Neuronal stem cell (in vitro differentiated cells): ENCODE measurements around the gene PNRC2.

ENCODE experiments used
- DNase-seq: peaks from one replicate; pipeline ENCODE4 v3.0.0-alpha.2; 2013; ENCODE audit warnings: low spot score
- H2AFZ ChIP-seq: one replicate; pipeline ENCODE4 v1.6.1; 2013; ENCODE audit warnings: mild to moderate bottlenecking, low read length, inconsistent platforms
- H2AK5ac ChIP-seq: 2 replicates; pipeline ENCODE4 v1.6.1; 2013; ENCODE audit warnings: low read depth, mild to moderate bottlenecking, inconsistent platforms, low read length, moderate library complexity, mixed read lengths
- H2BK120ac ChIP-seq: 2 replicates; pipeline ENCODE4 v1.6.1; 2013; ENCODE audit warnings: low read depth, mild to moderate bottlenecking, inconsistent platforms, low read length, moderate library complexity, mixed read lengths
- H2BK12ac ChIP-seq: one replicate; pipeline ENCODE4 v1.6.1; 2013; ENCODE audit warnings: low read length, inconsistent platforms
- H2BK15ac ChIP-seq: 2 replicates; pipeline ENCODE4 v1.6.1; 2013; ENCODE audit warnings: mild to moderate bottlenecking, low read length, inconsistent platforms, mixed read lengths
- H2BK5ac ChIP-seq: one replicate; pipeline ENCODE4 v1.6.1; 2013; ENCODE audit warnings: inconsistent platforms, mild to moderate bottlenecking, low read length, moderate library complexity
- H3K14ac ChIP-seq: one replicate; pipeline ENCODE4 v1.6.1; 2013; ENCODE audit warnings: low read length, inconsistent platforms
- H3K18ac ChIP-seq: 2 replicates; pipeline ENCODE4 v1.6.1; 2013; ENCODE audit warnings: low read length, inconsistent platforms
- H3K23ac ChIP-seq: 2 replicates; pipeline ENCODE4 v1.6.1; 2013; ENCODE audit warnings: low read depth, mild to moderate bottlenecking, mixed read lengths, low read length, inconsistent platforms; ENCODE audit not compliant: poor library complexity
- H3K27ac ChIP-seq: replicated peaks from 3 replicates; pipeline ENCODE4 v1.5.1; 2013; ENCODE audit warnings: low read length, inconsistent platforms
- H3K27me3 ChIP-seq, 3 experiments: 2 replicates each; pipeline ENCODE4 v1.6.1; 2013; ENCODE audit warnings: low read length in 3 of 3, mild to moderate bottlenecking in 2 of 3, inconsistent platforms in 1 of 3, low read depth in 1 of 3, mixed read lengths in 1 of 3, moderate library complexity in 1 of 3; ENCODE audit not compliant: control insufficient read depth in 3 of 3, insufficient read depth in 3 of 3
- H3K36me3 ChIP-seq, 2 donors: replicated peaks in 1 of 2; 2 replicates each; pipeline ENCODE4 v1.6.1; 2013; ENCODE audit warnings: low read length in 2 of 2; ENCODE audit not compliant: control insufficient read depth in 2 of 2, insufficient read depth in 2 of 2
- H3K4ac ChIP-seq: 2 replicates; pipeline ENCODE4 v1.6.1; 2013; ENCODE audit warnings: inconsistent platforms, mild to moderate bottlenecking, low read length, moderate library complexity
- H3K4me1 ChIP-seq, 2 donors: 1 replicate in 1 of 2; 2 replicates in 1 of 2; pipeline ENCODE4 v1.6.1; 2013; ENCODE audit warnings: low read length in 2 of 2, low read depth in 1 of 2; ENCODE audit not compliant: control insufficient read depth in 2 of 2, insufficient read depth in 1 of 2
- H3K4me2 ChIP-seq: one replicate; pipeline ENCODE4 v1.6.1; 2013; ENCODE audit warnings: mild to moderate bottlenecking, low read length, inconsistent platforms; ENCODE audit not compliant: insufficient read depth, poor library complexity, severe bottlenecking
- H3K4me3 ChIP-seq, 2 donors: 2 replicates each; pipeline ENCODE4 v1.5.1; 2013; ENCODE audit warnings: low read length in 2 of 2, mild to moderate bottlenecking in 2 of 2, inconsistent platforms in 1 of 2, moderate library complexity in 1 of 2
- H3K79me1 ChIP-seq: one replicate; pipeline ENCODE4 v1.6.1; 2013; ENCODE audit warnings: low read depth, mild to moderate bottlenecking, inconsistent platforms, low read length, moderate library complexity
- H3K9ac ChIP-seq: one replicate; pipeline ENCODE4 v1.6.1; 2013; ENCODE audit warnings: mild to moderate bottlenecking, low read depth, low read length, inconsistent platforms; ENCODE audit not compliant: poor library complexity
- H3K9me3 ChIP-seq, 2 donors: replicated peaks in 1 of 2; 2 replicates each; pipeline versions ENCODE3 to v1.6.1; 2013; ENCODE audit warnings: low read length in 2 of 2, mild to moderate bottlenecking in 2 of 2, inconsistent platforms in 1 of 2, low read depth in 1 of 2, mixed read lengths in 1 of 2, moderate library complexity in 1 of 2; ENCODE audit not compliant: control insufficient read depth in 2 of 2, insufficient read depth in 1 of 2
- H4K8ac ChIP-seq: one replicate; pipeline ENCODE4 v1.6.1; 2013; ENCODE audit warnings: low read depth, mild to moderate bottlenecking, inconsistent platforms, low read length, moderate library complexity
- H4K91ac ChIP-seq: one replicate; pipeline ENCODE4 v1.6.1; 2013; ENCODE audit warnings: low read length, low read depth, mild to moderate bottlenecking, inconsistent platforms; ENCODE audit not compliant: poor library complexity
- WGBS, 2 donors: extraction: QIAGEN DNeasy Blood & Tissue Kit; methylation state at CpG; one replicate each; pipeline ENCODE4 v1.1.7; 2013; ENCODE audit warnings: missing lambda C conversion rate in 2 of 2, mixed read lengths in 1 of 2; ENCODE audit not compliant: insufficient read length in 2 of 2, insufficient replicate concordance in 1 of 2; ENCODE audit errors: extremely low coverage in 2 of 2; 5-methylcytosine and 5-hydroxymethylcytosine counted together

The PNRC2 gene

DNA sequence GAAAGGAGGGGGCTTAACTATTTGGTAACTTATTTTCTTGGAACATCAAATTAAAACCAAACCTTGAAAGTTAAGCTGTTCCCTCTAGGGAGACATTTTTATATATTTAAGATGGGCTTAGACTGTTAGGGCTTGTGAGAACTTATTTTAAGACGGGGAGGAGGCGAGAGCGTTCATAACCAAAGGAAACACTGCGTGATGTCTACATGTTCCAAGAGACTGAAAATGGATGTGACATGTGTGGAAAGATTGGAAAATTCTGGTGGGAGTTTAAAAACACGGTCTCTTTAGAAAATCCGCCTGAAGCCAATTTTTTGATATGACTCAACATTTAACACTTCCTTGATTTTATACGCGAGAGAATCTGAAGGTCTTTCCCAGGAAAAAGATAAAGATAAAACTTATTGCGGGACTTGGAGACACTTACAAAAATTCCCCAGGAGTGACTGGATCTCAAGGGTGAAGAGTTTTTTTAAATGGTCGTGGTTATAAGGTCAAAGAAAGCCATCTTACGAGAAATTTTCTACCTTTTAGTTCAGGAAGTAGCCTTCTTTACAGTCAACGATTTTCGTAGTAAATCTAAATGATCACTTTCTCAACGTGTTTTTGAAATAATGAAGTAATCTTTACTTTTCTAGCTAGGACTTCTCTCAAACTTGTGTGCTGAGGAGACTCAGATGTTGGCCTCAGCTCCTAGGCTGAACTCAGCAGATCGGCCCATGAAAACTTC lies 828 bp downstream of the PNRC2 start:
- no peak overlapping the region for H2BK120ac ChIP-seq

DNA sequence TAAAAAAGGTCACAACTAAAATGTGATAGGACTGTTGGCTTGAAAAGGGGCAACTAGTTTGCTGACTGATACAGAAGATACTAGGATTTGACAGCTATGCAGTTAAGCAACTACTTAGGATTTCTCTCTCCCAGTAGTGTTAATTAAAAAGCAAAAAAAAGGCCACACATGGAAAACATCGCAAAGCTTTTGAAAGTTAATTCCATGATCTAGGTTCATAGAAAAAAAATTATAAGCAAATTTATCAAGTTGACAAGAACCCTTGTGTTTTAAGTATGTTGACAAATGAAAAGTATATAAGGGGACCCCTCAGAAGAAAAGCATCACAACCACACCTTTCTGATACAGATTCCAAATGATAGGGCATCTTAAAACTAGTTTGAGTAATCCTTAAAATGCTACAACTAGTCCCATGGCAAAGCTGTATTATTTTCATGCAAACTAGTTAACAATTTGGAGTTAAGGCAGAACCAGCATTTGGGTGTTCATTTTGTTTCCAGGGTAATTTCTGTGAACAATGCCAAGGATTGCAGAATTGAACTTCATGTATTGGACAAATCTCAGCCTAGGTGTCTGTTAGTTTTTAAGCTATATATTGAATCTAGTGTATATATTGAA lies 4.1 kb downstream of the PNRC2 start:
- no peak overlapping the region for H3K23ac ChIP-seq

More for the DNA sequence above, 828 bp downstream of the PNRC2 start:
- WGBS, 2 donors = no CpG with 5 or more reads among the region's 15 CpGs
- Histone ChIP-seq H3K4me3 (peak overlapping the region; percentile 94 to 98), H2BK12ac (no peak overlapping the region), H2BK15ac (no peak overlapping the region), H2AK5ac (no peak overlapping the region), H3K27ac (peak overlapping the region; percentile 98), H3K4ac (no peak overlapping the region), H3K14ac (no peak overlapping the region), H3K9me3 (no peaks in the 10 kb centered on the region), H3K4me1 (peaks cover 0 to 3% of the 10 kb centered on the region in 2 donors), H4K91ac (no peak overlapping the region), H3K79me1 (peaks cover 3% of the 10 kb centered on the region), H4K8ac (no peak overlapping the region), H2AFZ (peak overlapping the region; percentile 87), H3K27me3 (no peaks in the 10 kb centered on the region), H2BK5ac (no peak overlapping the region), H3K9ac (no peak overlapping the region), H3K36me3 (peaks cover 0 to 50% of the 10 kb centered on the region in 2 donors), H3K4me2 (peak overlapping the region; percentile 33), H3K18ac (no peak overlapping the region), H3K23ac (no peak overlapping the region)
- no peak for DNase-seq

DNA sequence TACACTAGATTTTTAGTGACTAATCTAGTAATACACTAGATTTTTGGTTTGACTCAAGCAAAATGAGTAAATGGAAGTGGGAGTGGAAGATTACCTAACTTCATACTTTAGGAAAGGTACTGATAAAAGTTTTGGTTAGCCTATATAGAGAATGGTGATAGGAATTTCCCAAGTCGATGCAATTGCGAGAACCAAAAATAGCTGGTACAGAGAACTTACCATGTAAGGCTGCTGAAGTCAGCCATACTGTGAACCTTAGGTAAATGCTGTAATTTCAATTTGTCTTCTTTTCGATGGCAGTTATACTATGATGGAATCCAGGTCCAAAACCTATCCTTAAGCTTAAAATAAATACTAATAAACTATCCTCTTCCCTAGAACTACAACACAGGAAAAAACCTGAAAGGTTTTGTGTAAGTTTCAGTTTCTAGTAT lies 4.6 kb downstream of the PNRC2 start:
- Histone ChIP-seq H2BK15ac (no peak overlapping the region), H3K4me3 (no peak overlapping the region), H3K14ac (no peak overlapping the region), H3K4me2 (no peak overlapping the region), H3K18ac (no peak overlapping the region), H3K4me1 (peaks cover 0 to 3% of the 10 kb centered on the region in 2 donors), H2BK120ac (no peak overlapping the region), H4K91ac (no peak overlapping the region), H2AK5ac (no peak overlapping the region), H3K36me3 (peaks cover 4 to 88% of the 10 kb centered on the region in 2 donors), H3K27ac (no peak overlapping the region), H2AFZ (no peak overlapping the region), H3K27me3 (no peaks in the 10 kb centered on the region), H4K8ac (no peak overlapping the region), H3K9ac (no peak overlapping the region), H3K23ac (no peak overlapping the region), H3K4ac (no peak overlapping the region), H3K79me1 (peaks cover 3% of the 10 kb centered on the region), H2BK5ac (no peak overlapping the region), H3K9me3 (no peaks in the 10 kb centered on the region), H2BK12ac (no peak overlapping the region)
- no peak for DNase-seq
- no CpG with 5 or more reads among the region's 3 CpGs for WGBS, 2 donors

More for the DNA sequence above, 4.1 kb downstream of the PNRC2 start:
- peaks cover 4 to 83% of the 10 kb centered on the region in 2 donors for H3K36me3 ChIP-seq
- H3K14ac ChIP-seq = no peak overlapping the region
- no peak overlapping the region for H2BK120ac ChIP-seq
- H4K91ac ChIP-seq = no peak overlapping the region
- H2AK5ac ChIP-seq = no peak overlapping the region
- H2BK12ac ChIP-seq = no peak overlapping the region
- no peak overlapping the region for H2BK15ac ChIP-seq
- H3K4me3 ChIP-seq = no peak overlapping the region
- no peak overlapping the region for H2BK5ac ChIP-seq
- no peak overlapping the region for H3K18ac ChIP-seq
- no peak overlapping the region for H3K9ac ChIP-seq
- H3K4me2 ChIP-seq = no peak overlapping the region
- no peak overlapping the region for H4K8ac ChIP-seq
- no peaks in the 10 kb centered on the region for H3K27me3 ChIP-seq
- H2AFZ ChIP-seq = no peak overlapping the region
- H3K4ac ChIP-seq = no peak overlapping the region
- H3K4me1 ChIP-seq = peaks cover 0 to 3% of the 10 kb centered on the region in 2 donors
- peaks cover 3% of the 10 kb centered on the region for H3K79me1 ChIP-seq
- DNase-seq = no peak
- no peak overlapping the region for H3K27ac ChIP-seq
- WGBS, 2 donors = no CpG with 5 or more reads among the region's 1 CpG
- H3K9me3 ChIP-seq = no peaks in the 10 kb centered on the region
